Esophagus muscularis mucosa (tissue), 4 donors: ENCODE data around the gene PSME3IP1. TPM values are rescaled to one million over a fixed set of nuclear protein-coding genes. Genes with fewer than 3 reads are reported as not detected.

Source experiments
- DNase-seq: peaks from one replicate; pipeline ENCODE4 v3.0.0-alpha.2; 2017; ENCODE audit errors: extremely low spot score
- H3K27ac ChIP-seq, 4 donors: fragments of 200-600 bp; sonication (generic); replicated peaks in 1 of 4; 1 replicate in 3 of 4; 2 replicates in 1 of 4; pipeline ENCODE4 v1.5.1; 2016 to 2019; ENCODE audit warnings: mild to moderate bottlenecking in 1 of 4
- H3K27me3 ChIP-seq, 4 donors: fragments of 200-600 bp; sonication (generic); one replicate each; pipeline versions ENCODE4 v1.5.1 to v1.6.0; 2016 to 2019
- H3K36me3 ChIP-seq, 4 donors: fragments of 200-600 bp; sonication (generic); one replicate each; pipeline ENCODE4 v1.5.1; 2016 to 2019
- H3K4me1 ChIP-seq, 4 donors: fragments of 200-600 bp; sonication (generic); one replicate each; pipeline ENCODE4 v1.5.1; 2016 to 2019
- H3K4me3 ChIP-seq, 4 donors: fragments of 200-600 bp; sonication (generic); 1 replicate in 2 of 4; 2 replicates in 2 of 4; pipeline ENCODE4 v1.5.1; 2016 to 2019; ENCODE audit warnings: mild to moderate bottlenecking in 4 of 4, moderate library complexity in 1 of 4
- H3K9me3 ChIP-seq, 4 donors: fragments of 200-600 bp; sonication (generic); 1 replicate in 3 of 4; 2 replicates in 1 of 4; pipeline ENCODE4 v1.5.1; 2016 to 2019
- EP300 ChIP-seq: sonication (generic); formaldehyde crosslinking; IDR thresholded peaks from one replicate; pipeline ENCODE4 v1.6.1; 2017; ENCODE audit warnings: antibody characterized with exemption
- POLR2A ChIP-seq: fragments of 450-650 bp; IDR thresholded peaks from one replicate; pipeline ENCODE4 v1.6.1; 2017; ENCODE audit warnings: antibody characterized with exemption, moderate library complexity, mild to moderate bottlenecking, low read depth
- POLR2AphosphoS5 ChIP-seq, 2 donors: sonication (generic); formaldehyde crosslinking; IDR thresholded peaks; one replicate each; pipeline ENCODE4 v1.6.1; 2017; ENCODE audit warnings: antibody characterized with exemption in 2 of 2
- WGBS: methylation state at CpG from one replicate; pipeline ENCODE4 v1.1.5; 2018; 5-methylcytosine and 5-hydroxymethylcytosine counted together
- intact Hi-C: fragments of 100-400 bp; cut with DNase I; formaldehyde crosslinking; loops from one replicate; pipeline ENCODE4 v1.15.1; 2023
- total RNA-seq, 4 donors: library from RNA; depleted of rRNA; stranded (reverse); fragments of >200 nt; gene quantifications; one replicate each; pipeline versions ENCODE4 v1.1.0 to v1.2.1, GENCODE V29; 2016
- TF ChIP-seq, protein P1 (sequence below), 3 experiments: fragments of 200-600 bp in 2 of 3; fragments of 450-650 bp in 1 of 3; sonication (generic) in 2 of 3; IDR thresholded peaks; one replicate each; pipeline ENCODE4 v1.5.1; 2017 to 2019; ENCODE audit warnings: antibody characterized with exemption in 3 of 3, mild to moderate bottlenecking in 2 of 3, moderate library complexity in 1 of 3

The PSME3IP1 gene
- total RNA-seq, 4 donors from 2014 or later, result 47.8 to 60.7 (median 57.5) TPM

DNA sequence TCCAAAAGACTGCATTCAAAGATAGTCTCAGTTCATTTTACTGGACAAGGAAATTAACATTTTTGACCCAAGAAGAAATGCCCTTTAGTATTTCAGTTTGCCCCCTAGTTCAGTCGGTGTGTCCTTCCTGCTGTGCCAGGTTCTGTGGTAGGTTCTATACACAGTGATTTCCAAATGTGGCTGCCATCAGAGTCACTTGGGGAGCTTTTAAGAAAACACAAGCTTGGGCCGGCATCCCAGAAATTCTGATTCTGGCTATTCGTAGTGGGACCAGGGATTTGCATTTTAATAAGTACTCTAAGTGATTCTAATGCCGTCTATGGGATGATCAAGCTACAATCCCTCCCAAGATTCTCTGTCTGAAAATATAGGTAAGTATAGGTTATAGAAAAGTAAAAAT, 10.4 kb upstream of the PSME3IP1 start:
- intact Hi-C loops, result no loop called here
- H3K4me3 ChIP-seq, result no peak overlapping the region
- no peaks in the 10 kb centered on the region for H3K9me3 ChIP-seq
- H3K36me3 ChIP-seq, result no peaks in the 10 kb centered on the region
- peak overlapping the region in 2 of 4 donors; percentile 5 for H3K27ac ChIP-seq
- TF ChIP-seq, protein P1, sequence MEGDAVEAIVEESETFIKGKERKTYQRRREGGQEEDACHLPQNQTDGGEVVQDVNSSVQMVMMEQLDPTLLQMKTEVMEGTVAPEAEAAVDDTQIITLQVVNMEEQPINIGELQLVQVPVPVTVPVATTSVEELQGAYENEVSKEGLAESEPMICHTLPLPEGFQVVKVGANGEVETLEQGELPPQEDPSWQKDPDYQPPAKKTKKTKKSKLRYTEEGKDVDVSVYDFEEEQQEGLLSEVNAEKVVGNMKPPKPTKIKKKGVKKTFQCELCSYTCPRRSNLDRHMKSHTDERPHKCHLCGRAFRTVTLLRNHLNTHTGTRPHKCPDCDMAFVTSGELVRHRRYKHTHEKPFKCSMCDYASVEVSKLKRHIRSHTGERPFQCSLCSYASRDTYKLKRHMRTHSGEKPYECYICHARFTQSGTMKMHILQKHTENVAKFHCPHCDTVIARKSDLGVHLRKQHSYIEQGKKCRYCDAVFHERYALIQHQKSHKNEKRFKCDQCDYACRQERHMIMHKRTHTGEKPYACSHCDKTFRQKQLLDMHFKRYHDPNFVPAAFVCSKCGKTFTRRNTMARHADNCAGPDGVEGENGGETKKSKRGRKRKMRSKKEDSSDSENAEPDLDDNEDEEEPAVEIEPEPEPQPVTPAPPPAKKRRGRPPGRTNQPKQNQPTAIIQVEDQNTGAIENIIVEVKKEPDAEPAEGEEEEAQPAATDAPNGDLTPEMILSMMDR (IDR thresholded peaks at IDR 0.05), result no peak
- TF ChIP-seq EP300, result no peak
- TF ChIP-seq POLR2A, result no peak
- TF ChIP-seq POLR2AphosphoS5 (IDR thresholded peaks at IDR 0.05), result no peak
- WGBS, result 53% methylated on average over 4 of the region's 4 CpGs
- peaks cover 22 to 62% (median 55%) of the 10 kb centered on the region in 4 donors for H3K4me1 ChIP-seq
- H3K27me3 ChIP-seq, result no peaks in the 10 kb centered on the region
- no peak for DNase-seq

DNA sequence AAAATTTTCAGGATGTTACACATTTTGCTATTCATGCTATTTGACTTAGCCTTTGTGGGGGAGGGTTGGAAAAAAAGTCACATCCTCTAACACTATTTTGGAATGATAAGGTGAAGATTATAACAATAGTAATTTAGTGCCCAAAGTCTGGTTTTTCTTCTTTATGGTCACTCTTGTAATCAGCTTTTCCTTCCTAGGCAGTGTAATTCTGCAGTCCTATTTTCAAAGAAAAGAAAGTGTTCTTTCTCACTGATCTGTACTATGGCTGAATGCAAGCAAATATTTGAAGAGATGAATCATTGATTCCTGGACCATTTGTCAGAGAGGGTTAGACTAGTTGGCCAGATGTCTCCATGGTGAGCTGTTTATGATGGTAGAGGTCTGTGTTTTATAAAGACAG, 8.7 kb upstream of the PSME3IP1 start:
- Histone ChIP-seq H3K4me1 (peaks cover 26 to 78% (median 69%) of the 10 kb centered on the region in 4 donors), H3K27me3 (no peaks in the 10 kb centered on the region), H3K9me3 (no peaks in the 10 kb centered on the region), H3K27ac (peak overlapping the region; percentile 5 to 53 (median 37)), H3K4me3 (peak overlapping the region in 1 of 4 donors; percentile 24), H3K36me3 (no peaks in the 10 kb centered on the region)
- no peak for DNase-seq
- intact Hi-C loops, result no loop called here
- TF ChIP-seq EP300 (no peak), POLR2AphosphoS5 (IDR thresholded peaks at IDR 0.05) (peak in 1 of 2 donors; percentile 70)

DNA sequence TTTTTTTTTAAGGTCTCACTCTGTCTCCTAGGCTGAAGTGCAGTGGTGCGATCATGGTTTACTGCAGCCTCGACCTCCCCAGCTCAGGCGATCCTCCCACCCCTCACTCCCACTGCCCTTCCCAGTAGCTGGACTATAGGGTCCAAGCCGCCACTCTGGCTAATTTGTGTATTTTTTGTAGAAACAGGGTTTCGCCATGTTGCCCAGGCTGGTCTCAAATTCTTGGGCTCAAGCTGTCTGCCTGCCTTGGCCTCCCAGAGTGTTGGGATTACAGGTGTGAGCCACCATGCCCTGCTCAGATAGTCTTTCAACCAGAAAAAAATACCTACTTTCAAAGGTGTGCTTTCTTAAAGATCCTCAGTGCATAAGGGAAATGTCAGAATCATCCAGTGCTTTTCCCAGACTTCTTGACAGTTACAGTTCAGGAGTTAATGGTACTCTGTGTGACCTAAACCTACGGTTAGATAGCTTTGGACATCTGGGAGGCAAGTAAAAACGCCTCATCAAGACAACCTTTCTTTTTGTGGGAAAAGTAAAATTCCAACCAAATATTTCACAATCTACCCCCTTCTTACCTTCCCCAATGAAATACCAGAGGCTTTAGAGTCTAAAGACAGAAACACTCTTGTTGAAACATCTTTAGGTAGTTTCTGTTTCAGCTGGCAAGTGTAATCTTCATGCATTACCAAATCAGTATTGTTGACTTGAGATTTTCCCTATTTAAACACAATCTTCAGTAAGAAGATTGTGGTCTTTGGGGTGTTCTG, 7.1 kb upstream of the PSME3IP1 start:
- no peaks in the 10 kb centered on the region for H3K9me3 ChIP-seq
- H3K36me3 ChIP-seq, result no peaks in the 10 kb centered on the region
- no peaks in the 10 kb centered on the region for H3K27me3 ChIP-seq
- DNase-seq, result no peak
- H3K4me1 ChIP-seq, result peaks cover 34 to 83% (median 76%) of the 10 kb centered on the region in 4 donors
- no peak overlapping the region for H3K27ac ChIP-seq
- TF ChIP-seq POLR2AphosphoS5 (IDR thresholded peaks at IDR 0.05), result no peak
- WGBS, result 79% methylated on average over 7 of the region's 7 CpGs
- H3K4me3 ChIP-seq, result no peak overlapping the region
- intact Hi-C loops, result no loop called here

DNA sequence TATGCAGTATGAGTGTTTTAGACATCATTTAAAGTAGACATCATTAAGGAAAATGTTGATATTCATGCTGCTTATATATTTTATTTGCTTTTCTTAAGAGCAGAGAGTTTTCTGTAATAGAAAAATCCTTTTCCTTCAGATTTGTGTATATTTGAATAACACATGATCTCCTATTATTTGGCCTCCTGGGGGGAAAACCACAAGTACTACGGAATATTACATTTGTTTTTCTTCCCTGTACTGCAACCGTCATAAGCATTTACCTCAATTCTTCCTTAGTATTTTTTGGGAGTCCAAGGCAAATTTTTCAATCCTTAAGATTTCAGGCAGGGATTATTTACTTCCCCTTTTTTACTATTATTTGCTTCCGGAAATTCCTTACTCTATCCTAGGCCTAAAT, 6.3 kb upstream of the PSME3IP1 start:
- 85% methylated on average over 3 of the region's 3 CpGs for WGBS
- no peaks in the 10 kb centered on the region for H3K27me3 ChIP-seq
- DNase-seq, result no peak
- no peaks in the 10 kb centered on the region for H3K36me3 ChIP-seq
- intact Hi-C loops, result no loop called here
- H3K4me3 ChIP-seq, result no peak overlapping the region
- no peaks in the 10 kb centered on the region for H3K9me3 ChIP-seq
- TF ChIP-seq POLR2A (no peak), EP300 (no peak), POLR2AphosphoS5 (IDR thresholded peaks at IDR 0.05) (no peak)
- TF ChIP-seq, protein P1 (IDR thresholded peaks at IDR 0.05), result no peak
- H3K27ac ChIP-seq, result no peak overlapping the region
- H3K4me1 ChIP-seq, result peaks cover 40 to 87% (median 80%) of the 10 kb centered on the region in 4 donors

DNA sequence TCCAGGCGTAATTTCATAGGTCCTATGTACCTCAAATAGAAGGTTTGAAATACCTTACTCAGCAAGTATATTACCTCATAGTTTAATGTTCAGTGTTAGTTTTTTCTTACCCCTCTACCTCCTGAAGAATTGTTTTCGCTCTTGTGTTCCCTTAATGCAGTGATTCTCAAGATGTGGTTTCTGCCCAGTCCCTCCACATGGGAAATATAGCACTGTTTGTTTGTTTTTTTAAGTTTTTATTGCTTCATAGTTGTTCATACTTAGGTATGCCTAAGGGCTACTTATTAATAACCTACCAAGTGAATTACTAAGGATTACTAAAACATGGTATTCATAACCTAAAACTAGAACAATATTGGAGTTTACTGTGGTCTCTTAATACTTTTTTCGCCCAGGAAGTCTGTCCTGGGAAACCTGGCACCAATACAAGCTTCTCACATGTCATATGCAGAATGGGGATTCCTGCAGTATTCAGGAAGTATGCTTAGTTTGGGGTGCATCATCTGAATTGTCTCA, 5.3 kb upstream of the PSME3IP1 start:
- Histone ChIP-seq H3K36me3 (no peaks in the 10 kb centered on the region), H3K4me1 (peaks cover 32 to 81% (median 72%) of the 10 kb centered on the region in 4 donors), H3K9me3 (no peaks in the 10 kb centered on the region), H3K4me3 (no peak overlapping the region), H3K27ac (peak overlapping the region in 1 of 4 donors; percentile 22), H3K27me3 (no peaks in the 10 kb centered on the region)
- intact Hi-C loops, result no loop called here
- no peak for DNase-seq
- TF ChIP-seq, protein P1 (IDR thresholded peaks at IDR 0.05), result no peak
- no peak for TF ChIP-seq EP300
- no peak for TF ChIP-seq POLR2A
- TF ChIP-seq POLR2AphosphoS5 (IDR thresholded peaks at IDR 0.05), result no peak
- 79% methylated on average over 3 of the region's 3 CpGs for WGBS
